ENCODE data around the gene FBLN1. TPM values are rescaled to one million over a fixed set of nuclear protein-coding genes. Genes with fewer than 3 reads are reported as not detected.

FBLN1 gene
- total RNA-seq, 5 donors from 2014 or later (not counting 1 experiment from before 2014, with no cell fraction given) = 0.96 to 1.5 (median 1.0) TPM; not detected in 2

GRCh38 chr22:45547016-45547345 is 44.3 kb downstream of the FBLN1 start:
- Mint-ChIP-seq H3K9me3 (no peaks in the 10 kb centered on the region), H3K36me3 (no peaks in the 10 kb centered on the region), H3K27me3 (peaks cover 0 to 8% of the 10 kb centered on the region in 2 donors), H3K27ac (no peak overlapping the region), H3K4me3 (no peak overlapping the region), H3K4me1 (no peaks in the 10 kb centered on the region)
- ChIA-PET POLR2A (no interaction called here), CTCF (no interaction called here)
- DNase-seq (no peak), ATAC-seq (replicated peaks in 1 of 4) (no peak)
- Histone ChIP-seq H3K4me1 (ENCODE audit: control insufficient read depth in 1 of 2, extremely low read depth in 1 of 2, insufficient read depth in 2 of 2, low read length in 2 of 2) (no peaks in the 10 kb centered on the region), H3K27me3 (replicated peaks in 1 of 2; ENCODE audit: control insufficient read depth in 2 of 2, extremely low read depth in 1 of 2, insufficient read depth in 2 of 2, low read length in 1 of 2) (peaks cover 0 to 21% of the 10 kb centered on the region in 2 experiments), H3K9me3 (no peaks in the 10 kb centered on the region), H3K27ac (ENCODE audit: low read length) (no peak overlapping the region), H3K36me3 (ENCODE audit: control insufficient read depth in 2 of 2, extremely low read depth in 1 of 2, insufficient read depth in 1 of 2, low read length in 1 of 2) (no peaks in the 10 kb centered on the region), H3K4me3 (ENCODE audit: control insufficient read depth in 1 of 2, extremely low read depth in 1 of 2, low read length in 1 of 2) (no peak overlapping the region)
- WGBS (ENCODE audit: insufficient coverage) = 92% methylated on average over 10 of the region's 11 CpGs

GRCh38 chr22:45547731-45548130 is 45.0 kb downstream of the FBLN1 start:
- Histone ChIP-seq H3K36me3 (ENCODE audit: control insufficient read depth in 2 of 2, extremely low read depth in 1 of 2, insufficient read depth in 1 of 2, low read length in 1 of 2) (no peaks in the 10 kb centered on the region), H3K4me1 (ENCODE audit: control insufficient read depth in 1 of 2, extremely low read depth in 1 of 2, insufficient read depth in 2 of 2, low read length in 2 of 2) (no peaks in the 10 kb centered on the region), H3K4me3 (ENCODE audit: control insufficient read depth in 1 of 2, extremely low read depth in 1 of 2, low read length in 1 of 2) (no peak overlapping the region), H3K27me3 (replicated peaks in 1 of 2; ENCODE audit: control insufficient read depth in 2 of 2, extremely low read depth in 1 of 2, insufficient read depth in 2 of 2, low read length in 1 of 2) (peaks cover 0 to 26% of the 10 kb centered on the region in 2 experiments), H3K9me3 (no peaks in the 10 kb centered on the region), H3K27ac (ENCODE audit: low read length) (no peak overlapping the region)
- ATAC-seq (replicated peaks in 1 of 4) = no peak
- CTCF ChIA-PET = no interaction called here
- Mint-ChIP-seq H3K27ac (no peak overlapping the region), H3K4me1 (no peaks in the 10 kb centered on the region), H3K27me3 (peaks cover 0 to 7% of the 10 kb centered on the region in 2 donors), H3K9me3 (no peaks in the 10 kb centered on the region), H3K4me3 (no peak overlapping the region), H3K36me3 (no peaks in the 10 kb centered on the region)
- 75% methylated on average over 1 of the region's 6 CpGs for WGBS (ENCODE audit: insufficient coverage)
- DNase-seq = no peak
- POLR2A ChIA-PET = no interaction called here

- no peak overlapping the region for H3K4me3 Mint-ChIP-seq
- no peak for ATAC-seq (replicated peaks in 1 of 4)
- H3K27me3 ChIP-seq (replicated peaks in 1 of 2; ENCODE audit: control insufficient read depth in 2 of 2, extremely low read depth in 1 of 2, insufficient read depth in 2 of 2, low read length in 1 of 2) = peaks cover 0 to 29% of the 10 kb centered on the region in 2 experiments
- POLR2A ChIA-PET = no interaction called here
- no peaks in the 10 kb centered on the region for H3K9me3 Mint-ChIP-seq
- H3K27ac ChIP-seq (ENCODE audit: low read length) = no peak overlapping the region
- H3K27ac Mint-ChIP-seq = no peak overlapping the region
- H3K36me3 ChIP-seq (ENCODE audit: control insufficient read depth in 2 of 2, extremely low read depth in 1 of 2, insufficient read depth in 1 of 2, low read length in 1 of 2) = no peaks in the 10 kb centered on the region
- H3K9me3 ChIP-seq = no peaks in the 10 kb centered on the region
- H3K4me1 ChIP-seq (ENCODE audit: control insufficient read depth in 1 of 2, extremely low read depth in 1 of 2, insufficient read depth in 2 of 2, low read length in 2 of 2) = no peaks in the 10 kb centered on the region
- no peaks in the 10 kb centered on the region for H3K4me1 Mint-ChIP-seq
- peaks cover 0 to 11% of the 10 kb centered on the region in 2 donors for H3K27me3 Mint-ChIP-seq
- no peak for DNase-seq
- no peak overlapping the region for H3K4me3 ChIP-seq (ENCODE audit: control insufficient read depth in 1 of 2, extremely low read depth in 1 of 2, low read length in 1 of 2)
- CTCF ChIA-PET = no interaction called here
- 81% methylated on average over 16 of the region's 18 CpGs for WGBS (ENCODE audit: insufficient coverage)
- no peaks in the 10 kb centered on the region for H3K36me3 Mint-ChIP-seq
These were observed 45.7 kb downstream of the FBLN1 start for GRCh38 chr22:45548247-45548840.

- POLR2A ChIA-PET = no interaction called here
These were observed 46.5 kb downstream of the FBLN1 start for GRCh38 chr22:45548991-45549761.

GRCh38 chr22:45549762-45550378 is 47.2 kb downstream of the FBLN1 start:
- 74% methylated on average over 3 of the region's 9 CpGs for WGBS (ENCODE audit: insufficient coverage)
- CTCF ChIA-PET = no interaction called here

More at GRCh38 chr22:45548991-45549761, 46.5 kb downstream of the FBLN1 start:
- Histone ChIP-seq H3K4me3 (ENCODE audit: control insufficient read depth in 1 of 2, extremely low read depth in 1 of 2, low read length in 1 of 2) (no peak overlapping the region), H3K27me3 (replicated peaks in 1 of 2; ENCODE audit: control insufficient read depth in 2 of 2, extremely low read depth in 1 of 2, insufficient read depth in 2 of 2, low read length in 1 of 2) (peaks cover 0 to 32% of the 10 kb centered on the region in 2 experiments), H3K4me1 (ENCODE audit: control insufficient read depth in 1 of 2, extremely low read depth in 1 of 2, insufficient read depth in 2 of 2, low read length in 2 of 2) (peaks cover 0 to 1% of the 10 kb centered on the region in 2 experiments), H3K36me3 (ENCODE audit: control insufficient read depth in 2 of 2, extremely low read depth in 1 of 2, insufficient read depth in 1 of 2, low read length in 1 of 2) (no peaks in the 10 kb centered on the region), H3K9me3 (no peaks in the 10 kb centered on the region), H3K27ac (ENCODE audit: low read length) (no peak overlapping the region)
- CTCF ChIA-PET = no interaction called here
- no peak overlapping the region for H3K27ac Mint-ChIP-seq
- 78% methylated on average over 11 of the region's 17 CpGs for WGBS (ENCODE audit: insufficient coverage)
- H3K4me3 Mint-ChIP-seq = no peak overlapping the region
- H3K27me3 Mint-ChIP-seq = peaks cover 0 to 16% of the 10 kb centered on the region in 2 donors
- ATAC-seq (replicated peaks in 1 of 4) (no peak), DNase-seq (no peak)
- peaks cover 0 to 1% (median 0%) of the 10 kb centered on the region in 3 donors for H3K4me1 Mint-ChIP-seq
- no peaks in the 10 kb centered on the region for H3K36me3 Mint-ChIP-seq
- H3K9me3 Mint-ChIP-seq = no peaks in the 10 kb centered on the region

GRCh38 chr22:45550416-45550815 is 47.7 kb downstream of the FBLN1 start:
- POLR2A ChIA-PET = no interaction called here
- H3K27me3 ChIP-seq (replicated peaks in 1 of 2; ENCODE audit: control insufficient read depth in 2 of 2, extremely low read depth in 1 of 2, insufficient read depth in 2 of 2, low read length in 1 of 2) = peaks cover 0 to 37% of the 10 kb centered on the region in 2 experiments
- H3K4me1 ChIP-seq (ENCODE audit: control insufficient read depth in 1 of 2, extremely low read depth in 1 of 2, insufficient read depth in 2 of 2, low read length in 2 of 2) = peaks cover 0 to 3% of the 10 kb centered on the region in 2 experiments
- H3K36me3 ChIP-seq (ENCODE audit: control insufficient read depth in 2 of 2, extremely low read depth in 1 of 2, insufficient read depth in 1 of 2, low read length in 1 of 2) = no peaks in the 10 kb centered on the region
- Mint-ChIP-seq H3K27me3 (peaks cover 0 to 16% of the 10 kb centered on the region in 2 donors), H3K9me3 (no peaks in the 10 kb centered on the region), H3K36me3 (no peaks in the 10 kb centered on the region), H3K4me3 (no peak overlapping the region), H3K4me1 (peaks cover 0 to 1% (median 0%) of the 10 kb centered on the region in 3 donors), H3K27ac (no peak overlapping the region)
- no peak overlapping the region for H3K4me3 ChIP-seq (ENCODE audit: control insufficient read depth in 1 of 2, extremely low read depth in 1 of 2, low read length in 1 of 2)
- no peaks in the 10 kb centered on the region for H3K9me3 ChIP-seq
- no peak for ATAC-seq (replicated peaks in 1 of 4)
- H3K27ac ChIP-seq (ENCODE audit: low read length) = no peak overlapping the region
- no peak for DNase-seq
- WGBS (ENCODE audit: insufficient coverage) = 91% methylated on average over 13 of the region's 14 CpGs
- CTCF ChIA-PET = no interaction called here

More at GRCh38 chr22:45549762-45550378, 47.2 kb downstream of the FBLN1 start:
- Mint-ChIP-seq H3K36me3 (no peaks in the 10 kb centered on the region), H3K4me1 (peaks cover 0 to 1% (median 0%) of the 10 kb centered on the region in 3 donors), H3K27me3 (peaks cover 0 to 18% of the 10 kb centered on the region in 2 donors), H3K9me3 (no peaks in the 10 kb centered on the region), H3K27ac (no peak overlapping the region), H3K4me3 (no peak overlapping the region)
- H3K4me3 ChIP-seq (ENCODE audit: control insufficient read depth in 1 of 2, extremely low read depth in 1 of 2, low read length in 1 of 2) = no peak overlapping the region
- ATAC-seq (replicated peaks in 1 of 4) = no peak
- H3K27me3 ChIP-seq (replicated peaks in 1 of 2; ENCODE audit: control insufficient read depth in 2 of 2, extremely low read depth in 1 of 2, insufficient read depth in 2 of 2, low read length in 1 of 2) = peaks cover 0 to 37% of the 10 kb centered on the region in 2 experiments
- peaks cover 0 to 3% of the 10 kb centered on the region in 2 experiments for H3K4me1 ChIP-seq (ENCODE audit: control insufficient read depth in 1 of 2, extremely low read depth in 1 of 2, insufficient read depth in 2 of 2, low read length in 2 of 2)
- H3K36me3 ChIP-seq (ENCODE audit: control insufficient read depth in 2 of 2, extremely low read depth in 1 of 2, insufficient read depth in 1 of 2, low read length in 1 of 2) = no peaks in the 10 kb centered on the region
- no peak overlapping the region for H3K27ac ChIP-seq (ENCODE audit: low read length)
- DNase-seq = no peak
- POLR2A ChIA-PET = no interaction called here
- no peaks in the 10 kb centered on the region for H3K9me3 ChIP-seq

All from T-cell (primary cell).